Measurements from ENCODE around the gene MACROD2.
A peak's percentile ranks its signal among the peaks of the same experiment; 100 is the strongest.

MACROD2 gene

DNA sequence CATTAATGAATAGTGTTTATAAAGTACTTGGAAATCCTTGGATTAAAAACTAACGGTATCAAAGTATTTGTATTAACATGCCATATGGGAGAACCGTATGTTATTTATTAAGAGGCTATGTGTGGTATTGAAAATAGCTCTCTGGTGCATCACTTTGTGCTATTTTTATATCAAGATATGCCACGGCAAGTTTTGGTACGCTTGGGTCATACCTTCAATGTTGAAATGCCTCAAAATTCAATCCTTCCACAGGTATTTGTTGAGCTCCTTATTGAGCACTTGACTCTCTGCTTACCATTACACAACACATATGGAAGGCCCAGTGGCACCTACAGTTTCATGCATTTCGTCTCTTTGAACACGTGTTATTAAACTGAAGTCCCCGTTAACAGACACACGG lies 1930.1 kb downstream of the MACROD2 start:
- TF ChIP-seq, protein P1, sequence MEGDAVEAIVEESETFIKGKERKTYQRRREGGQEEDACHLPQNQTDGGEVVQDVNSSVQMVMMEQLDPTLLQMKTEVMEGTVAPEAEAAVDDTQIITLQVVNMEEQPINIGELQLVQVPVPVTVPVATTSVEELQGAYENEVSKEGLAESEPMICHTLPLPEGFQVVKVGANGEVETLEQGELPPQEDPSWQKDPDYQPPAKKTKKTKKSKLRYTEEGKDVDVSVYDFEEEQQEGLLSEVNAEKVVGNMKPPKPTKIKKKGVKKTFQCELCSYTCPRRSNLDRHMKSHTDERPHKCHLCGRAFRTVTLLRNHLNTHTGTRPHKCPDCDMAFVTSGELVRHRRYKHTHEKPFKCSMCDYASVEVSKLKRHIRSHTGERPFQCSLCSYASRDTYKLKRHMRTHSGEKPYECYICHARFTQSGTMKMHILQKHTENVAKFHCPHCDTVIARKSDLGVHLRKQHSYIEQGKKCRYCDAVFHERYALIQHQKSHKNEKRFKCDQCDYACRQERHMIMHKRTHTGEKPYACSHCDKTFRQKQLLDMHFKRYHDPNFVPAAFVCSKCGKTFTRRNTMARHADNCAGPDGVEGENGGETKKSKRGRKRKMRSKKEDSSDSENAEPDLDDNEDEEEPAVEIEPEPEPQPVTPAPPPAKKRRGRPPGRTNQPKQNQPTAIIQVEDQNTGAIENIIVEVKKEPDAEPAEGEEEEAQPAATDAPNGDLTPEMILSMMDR (IDR thresholded peaks at IDR 0.05; ENCODE audit: insufficient read depth, low read depth, low read length, missing control alignments) = no peak
- DNase-seq (ENCODE audit: low read depth) = no peak
- H3K4me3 ChIP-seq (ENCODE audit: low read depth, low read length) = no peak overlapping the region

DNA sequence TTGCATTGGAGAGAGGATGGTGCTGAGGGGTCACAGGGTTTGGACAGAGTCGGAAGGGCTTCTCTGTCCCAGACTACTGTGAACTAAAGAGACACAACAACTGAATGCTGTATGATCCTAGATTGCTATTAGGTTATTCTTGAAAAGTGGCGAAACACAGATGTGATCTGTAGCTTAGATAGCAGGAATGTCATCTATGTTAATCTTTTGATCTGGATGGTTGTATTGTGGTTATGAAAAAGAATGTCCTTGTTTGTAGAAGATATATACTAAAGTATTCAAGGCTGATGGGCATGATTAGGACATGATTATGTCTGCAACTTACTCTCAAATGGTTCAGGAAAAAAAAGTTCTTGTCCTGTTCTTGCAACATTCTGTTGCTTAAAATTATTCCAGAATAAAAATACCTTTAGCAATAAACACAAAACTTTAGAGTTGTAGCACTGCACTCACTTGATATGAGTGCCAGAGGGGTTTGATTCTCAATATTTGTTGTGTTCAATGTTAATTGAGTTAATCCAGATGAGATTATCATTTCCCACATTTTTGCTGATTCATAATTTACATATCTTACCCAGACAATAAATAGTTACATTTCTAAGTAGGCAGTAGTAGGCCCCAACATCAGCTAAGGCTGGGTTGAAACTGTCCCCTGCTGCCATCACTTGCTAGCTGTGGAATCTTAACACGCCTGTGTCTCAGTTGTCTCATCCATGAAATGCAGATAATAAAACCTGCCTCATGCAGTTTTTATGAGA lies 1932.8 kb downstream of the MACROD2 start:
- TF ChIP-seq, protein P1 (IDR thresholded peaks at IDR 0.05; ENCODE audit: insufficient read depth, low read depth, low read length, missing control alignments) = no peak
- no peak for DNase-seq (ENCODE audit: low read depth)
- H3K4me3 ChIP-seq (ENCODE audit: low read depth, low read length) = no peak overlapping the region

GRCh38 chr20:15928946-15929345 lies 1933.6 kb downstream of the MACROD2 start:
- no peak for DNase-seq (ENCODE audit: low read depth)
- H3K4me3 ChIP-seq (ENCODE audit: low read depth, low read length) = no peak overlapping the region
- TF ChIP-seq, protein P1 (IDR thresholded peaks at IDR 0.05; ENCODE audit: insufficient read depth, low read depth, low read length, missing control alignments) = no peak

GRCh38 chr20:15930311-15931305 lies 1935.3 kb downstream of the MACROD2 start:
- TF ChIP-seq, protein P1 (IDR thresholded peaks at IDR 0.05; ENCODE audit: insufficient read depth, low read depth, low read length, missing control alignments) = peak; percentile 42
- DNase-seq (ENCODE audit: low read depth) = peak; percentile 31
- H3K4me3 ChIP-seq (ENCODE audit: low read depth, low read length) = no peak overlapping the region

DNA sequence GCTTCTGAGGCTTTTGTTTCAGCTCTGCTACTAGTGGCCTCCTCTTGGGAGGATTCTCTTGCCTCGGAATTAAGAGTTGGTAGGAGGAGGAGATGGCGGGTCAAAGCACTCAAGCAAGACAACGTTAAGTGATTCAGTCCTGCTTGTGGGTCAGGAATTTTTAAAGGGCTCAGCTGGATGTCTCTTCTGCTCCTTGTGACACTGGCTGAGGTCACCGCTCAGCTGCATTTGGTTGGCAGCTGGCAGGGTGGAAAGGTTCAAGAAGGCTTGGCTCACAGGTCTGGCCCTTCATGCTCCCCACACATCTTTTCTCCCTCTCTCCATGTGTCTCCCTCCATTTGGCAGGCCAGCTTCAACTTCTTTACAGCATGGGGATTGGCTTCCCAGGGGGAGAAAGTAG lies 1936.6 kb downstream of the MACROD2 start:
- H3K4me3 ChIP-seq (ENCODE audit: low read depth, low read length) = no peak overlapping the region
- TF ChIP-seq, protein P1 (IDR thresholded peaks at IDR 0.05; ENCODE audit: insufficient read depth, low read depth, low read length, missing control alignments) = no peak
- DNase-seq (ENCODE audit: low read depth) = no peak

DNA sequence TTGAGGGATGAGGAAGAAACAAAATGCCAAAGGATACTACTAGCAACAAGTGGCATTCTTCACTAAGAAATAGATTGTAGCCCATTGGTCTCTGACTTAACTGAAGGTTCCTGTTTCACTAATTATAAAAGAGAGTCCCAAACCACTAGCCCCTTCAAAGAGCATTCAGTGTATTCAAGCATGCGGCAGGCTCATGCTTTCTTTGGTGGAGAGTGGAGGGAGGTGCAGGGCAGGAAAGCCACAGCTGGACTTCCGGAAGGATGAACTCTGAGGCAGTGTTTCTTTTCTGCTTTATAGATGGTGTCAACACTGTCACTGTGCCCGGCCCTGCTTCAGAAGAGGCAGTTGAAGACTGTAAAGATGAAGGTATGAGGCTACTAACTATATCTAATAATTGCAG lies 1941.9 kb downstream of the MACROD2 start:
- no peak overlapping the region for H3K4me3 ChIP-seq (ENCODE audit: low read depth, low read length)
- TF ChIP-seq, protein P1 (IDR thresholded peaks at IDR 0.05; ENCODE audit: insufficient read depth, low read depth, low read length, missing control alignments) = no peak
- peak; percentile 45 for DNase-seq (ENCODE audit: low read depth)
